IPS-NIHi7 (cell line): Measurements from ENCODE around the gene ZBTB18.

Source experiments
- DNase-seq: peaks from one replicate; pipeline ENCODE4 v3.0.0; 2012; ENCODE audit warnings: mixed read lengths; ENCODE audit errors: extremely low spot score

Gene ZBTB18

DNA sequence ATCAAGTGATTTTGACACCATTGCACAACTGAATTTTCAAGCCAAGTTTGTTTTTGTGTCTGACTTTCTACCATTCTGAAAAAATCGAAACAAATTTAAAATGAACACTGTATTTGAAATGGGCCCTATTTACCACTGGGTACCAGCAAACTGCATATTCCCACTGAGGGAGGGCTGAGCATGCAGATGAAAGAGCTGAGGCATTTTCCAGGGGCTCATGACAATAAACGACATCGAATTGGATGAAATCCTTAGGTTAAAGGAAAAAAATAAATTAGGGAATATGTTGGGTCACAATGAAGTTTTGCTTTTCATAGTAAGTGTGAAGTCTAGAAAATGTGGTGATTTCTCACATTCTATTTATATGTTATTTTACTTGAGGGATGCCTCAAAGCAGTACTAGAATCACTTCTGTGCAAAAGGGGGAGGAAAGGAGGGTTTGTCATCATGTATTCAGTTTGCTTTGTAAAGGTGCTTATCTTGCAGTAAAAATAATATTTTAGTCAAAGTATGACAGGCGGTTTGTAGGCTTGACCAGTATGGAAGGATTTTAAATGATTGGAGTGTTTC, 11.2 kb downstream of the ZBTB18 start:
- DNase-seq, result no peak

- no peak for DNase-seq
These were observed 12.4 kb downstream of the ZBTB18 start for GRCh38 chr1:244063498-244063897.

DNA sequence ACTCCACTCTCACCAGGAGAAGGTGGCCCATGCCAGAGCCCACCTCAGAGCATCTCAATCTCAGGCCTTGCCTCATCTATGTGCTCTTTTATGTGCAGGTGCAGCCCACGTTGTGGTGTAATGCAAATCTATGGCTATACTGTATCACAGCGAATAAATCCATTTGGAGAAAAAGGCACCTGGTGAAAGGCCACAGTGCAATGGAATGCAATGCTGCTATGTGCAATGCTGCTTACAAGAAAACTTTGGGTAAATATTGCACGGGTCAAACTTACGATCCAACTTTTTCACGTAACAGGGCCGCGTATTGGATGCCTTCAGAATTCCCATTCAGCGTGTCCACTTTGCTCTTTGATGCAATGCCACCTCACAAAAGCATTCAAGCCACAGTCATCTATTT, 13.5 kb downstream of the ZBTB18 start:
- no peak for DNase-seq

DNA sequence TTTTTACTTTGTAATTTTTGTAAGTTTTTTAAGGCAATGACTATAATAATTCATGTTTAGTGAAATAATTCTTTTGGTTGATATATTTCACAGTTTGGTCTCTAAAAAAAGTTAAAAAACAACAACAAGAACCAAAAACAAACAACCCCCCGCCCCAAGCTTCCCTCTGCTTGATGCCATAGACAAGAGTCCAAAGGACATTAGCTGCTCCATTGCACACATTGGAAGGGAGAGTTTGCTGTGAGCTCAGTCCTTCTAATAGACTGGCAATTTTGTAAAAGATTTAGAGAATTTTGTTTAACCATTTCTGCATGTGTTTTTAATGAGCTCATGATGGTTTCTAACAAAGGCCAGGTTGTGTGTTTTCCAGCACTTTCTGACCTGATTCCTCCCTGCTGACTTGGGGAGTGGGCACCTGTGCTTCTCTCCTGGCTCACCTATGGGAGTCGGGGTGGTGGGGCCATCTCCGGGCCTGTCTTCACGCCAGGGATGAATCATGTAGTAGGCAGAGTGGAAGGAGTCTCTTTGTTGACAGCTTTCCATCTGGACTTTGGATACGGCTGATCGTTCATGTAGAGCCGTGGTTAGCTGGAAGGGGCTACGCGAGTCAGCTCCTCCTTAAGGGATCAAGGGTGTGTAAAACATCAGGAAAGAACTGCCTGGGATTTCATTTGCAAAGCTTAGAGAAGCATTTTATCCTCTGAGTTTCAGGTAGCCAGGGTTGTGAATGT, 14.1 kb downstream of the ZBTB18 start:
- no peak for DNase-seq

- no peak for DNase-seq
These were observed 14.9 kb downstream of the ZBTB18 start for GRCh38 chr1:244065960-244066388.

DNA sequence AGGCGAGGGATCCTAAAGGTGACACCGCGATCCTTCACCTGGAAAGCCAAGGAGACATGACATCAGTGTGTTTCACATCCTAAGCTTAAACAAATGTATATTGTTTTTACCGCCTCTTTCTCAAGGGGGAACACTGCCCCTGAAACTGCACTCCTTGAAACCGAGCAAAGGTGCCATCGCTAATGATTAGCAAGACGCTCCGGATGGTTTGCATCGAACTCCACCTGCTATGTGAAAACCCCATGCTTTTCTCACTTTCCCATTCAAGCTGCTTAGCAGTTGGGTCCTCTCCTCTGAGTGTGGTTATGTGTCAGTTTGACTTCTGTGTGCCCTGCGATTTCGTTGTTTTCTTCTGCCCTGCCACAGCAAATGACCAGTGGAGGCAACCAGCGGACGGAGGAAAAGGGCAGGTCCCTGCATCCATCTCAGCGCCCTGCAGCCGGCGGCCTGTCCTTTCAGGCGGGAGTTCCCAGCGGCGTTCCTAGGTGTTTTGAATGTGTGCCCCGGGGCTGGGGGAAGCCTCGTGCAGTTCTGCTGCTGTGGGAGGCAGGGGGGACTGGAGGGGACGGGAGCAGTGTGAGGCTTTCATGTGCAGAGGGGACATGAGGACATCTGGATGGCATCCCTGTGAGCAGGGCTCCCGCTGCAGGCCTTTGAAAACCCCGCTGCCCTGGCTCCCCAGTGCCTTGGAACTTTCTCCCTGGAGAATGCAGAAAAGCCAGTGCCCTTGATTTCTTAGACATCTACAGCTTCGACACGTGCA, 16.1 kb downstream of the ZBTB18 start:
- DNase-seq, result peak; percentile 37

DNA sequence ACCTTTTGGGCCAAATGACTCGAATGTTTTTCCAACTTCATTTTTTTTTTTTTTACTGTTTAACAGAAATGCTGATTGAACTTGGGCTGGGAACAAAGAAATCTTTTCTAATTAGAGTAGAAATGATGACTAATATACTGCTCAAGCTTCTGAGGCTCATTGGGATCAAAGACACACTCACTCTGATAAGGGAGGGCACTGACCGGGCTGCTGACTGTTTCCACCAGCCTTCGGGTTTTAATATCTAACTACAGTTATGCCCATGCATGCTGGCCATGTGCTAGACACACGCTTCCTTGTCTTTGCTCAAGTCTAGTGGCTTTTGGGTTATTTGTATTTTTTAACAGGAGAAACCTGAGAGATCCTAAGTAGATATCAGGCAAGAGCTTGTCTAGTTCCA, 16.8 kb downstream of the ZBTB18 start:
- DNase-seq, result no peak

DNA sequence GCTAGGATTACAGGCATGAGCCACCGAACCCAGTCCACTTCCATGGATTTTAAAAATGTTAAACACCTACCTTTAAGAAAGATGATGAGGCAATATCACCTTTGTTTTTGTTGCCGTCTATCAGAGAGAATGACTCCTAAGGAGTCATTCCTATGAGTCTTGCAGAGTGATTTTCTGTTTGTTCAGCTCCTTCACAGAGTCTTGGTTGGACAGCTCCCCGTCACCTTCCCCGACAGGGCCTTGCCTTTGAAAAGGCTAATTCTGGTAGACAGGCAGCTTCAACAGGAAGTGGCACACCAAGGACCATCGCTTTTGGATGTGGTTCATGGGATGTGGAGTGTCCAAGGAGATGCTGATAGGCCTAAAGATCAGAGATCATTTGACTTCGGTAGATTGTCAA, 17.5 kb downstream of the ZBTB18 start:
- no peak for DNase-seq

- DNase-seq, result no peak
These were observed 18.3 kb downstream of the ZBTB18 start for GRCh38 chr1:244069326-244069898.

DNA sequence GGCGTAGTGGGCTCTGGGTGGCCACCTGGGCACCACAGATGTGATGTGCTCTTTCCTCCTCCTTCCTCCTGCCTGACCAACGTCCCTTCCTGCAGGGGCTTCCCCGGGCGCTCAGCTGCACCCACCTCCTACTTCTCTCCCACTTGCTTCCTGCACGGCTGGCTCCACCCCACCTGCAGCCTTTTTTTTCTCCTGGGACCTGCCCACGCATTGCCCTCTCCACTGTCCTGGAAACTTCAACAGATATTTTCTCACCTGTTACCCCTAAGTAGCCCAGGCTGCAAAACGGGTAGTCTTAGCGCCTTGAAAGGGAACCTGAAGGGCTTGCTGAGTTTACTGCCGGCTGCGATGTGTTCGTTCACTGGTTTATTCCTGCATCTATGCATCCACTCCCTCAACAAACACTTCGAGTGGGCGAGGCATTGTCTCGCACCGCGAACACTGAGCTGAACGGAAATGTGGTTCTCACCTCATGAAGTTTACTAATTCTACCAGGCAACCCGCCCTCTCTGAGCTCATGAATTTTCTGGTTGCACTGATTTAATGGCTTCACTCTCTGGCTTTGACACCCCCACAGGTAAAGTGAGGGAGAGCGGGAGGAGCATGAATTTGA, 23.6 kb downstream of the ZBTB18 start:
- no peak for DNase-seq

DNA sequence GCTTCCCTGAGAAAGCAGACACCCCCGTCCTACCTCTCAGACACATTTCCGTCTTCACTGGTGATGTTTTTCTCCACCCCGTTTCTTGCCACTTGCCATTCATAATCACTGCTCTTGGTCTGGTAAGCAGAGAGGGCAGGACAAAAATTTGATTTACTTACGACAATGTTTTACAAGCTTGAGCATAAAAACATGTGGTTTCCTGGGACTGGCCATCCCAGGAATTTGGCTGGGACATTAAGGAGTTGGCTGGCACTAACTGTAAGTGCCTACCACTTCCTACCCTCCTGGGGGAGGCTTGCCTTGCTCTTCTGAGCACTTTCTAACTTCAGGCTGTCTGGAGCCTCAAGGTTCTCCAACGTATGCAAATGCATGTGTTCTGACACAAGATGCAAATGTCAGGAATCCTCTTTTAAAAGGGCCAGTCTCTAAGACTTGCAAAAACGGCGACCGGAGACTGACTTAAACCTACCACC, 24.2 kb downstream of the ZBTB18 start:
- DNase-seq, result peak; percentile 37

GRCh38 chr1:244076740-244077139, 25.7 kb downstream of the ZBTB18 start:
- DNase-seq, result no peak

- no peak for DNase-seq
These were observed 26.6 kb downstream of the ZBTB18 start for GRCh38 chr1:244077473-244078220.

DNA sequence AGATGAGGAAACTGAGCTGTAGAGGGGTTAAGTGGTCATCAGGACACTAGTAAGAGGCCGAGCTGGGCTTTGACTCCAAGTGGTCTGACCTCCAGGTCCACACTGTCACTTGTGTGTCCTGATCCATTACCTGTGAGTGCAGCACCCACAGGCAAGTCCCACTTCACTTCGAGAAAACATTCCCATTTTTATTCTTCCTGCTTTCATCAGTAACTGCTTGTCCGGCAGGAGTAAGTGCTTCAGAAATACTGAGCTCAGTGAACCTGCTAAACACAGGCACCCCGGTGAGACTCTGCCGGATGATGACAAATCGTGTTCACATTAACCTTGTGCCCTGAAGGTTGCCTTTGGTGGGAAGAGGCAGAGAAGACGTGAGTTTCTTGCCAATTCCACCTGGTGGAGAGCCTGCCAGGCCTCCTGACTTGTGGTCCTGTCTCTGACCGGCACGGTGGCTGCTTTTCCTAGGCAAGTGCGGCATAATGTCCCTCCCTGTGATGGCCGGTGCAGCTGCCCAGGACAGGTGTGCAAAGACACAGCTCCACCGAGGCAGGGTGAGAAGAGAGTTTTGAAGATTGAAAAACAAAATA, 29.4 kb downstream of the ZBTB18 start:
- no peak for DNase-seq

- DNase-seq, result no peak
These were observed 31.9 kb downstream of the ZBTB18 start for GRCh38 chr1:244082969-244083368.

DNA sequence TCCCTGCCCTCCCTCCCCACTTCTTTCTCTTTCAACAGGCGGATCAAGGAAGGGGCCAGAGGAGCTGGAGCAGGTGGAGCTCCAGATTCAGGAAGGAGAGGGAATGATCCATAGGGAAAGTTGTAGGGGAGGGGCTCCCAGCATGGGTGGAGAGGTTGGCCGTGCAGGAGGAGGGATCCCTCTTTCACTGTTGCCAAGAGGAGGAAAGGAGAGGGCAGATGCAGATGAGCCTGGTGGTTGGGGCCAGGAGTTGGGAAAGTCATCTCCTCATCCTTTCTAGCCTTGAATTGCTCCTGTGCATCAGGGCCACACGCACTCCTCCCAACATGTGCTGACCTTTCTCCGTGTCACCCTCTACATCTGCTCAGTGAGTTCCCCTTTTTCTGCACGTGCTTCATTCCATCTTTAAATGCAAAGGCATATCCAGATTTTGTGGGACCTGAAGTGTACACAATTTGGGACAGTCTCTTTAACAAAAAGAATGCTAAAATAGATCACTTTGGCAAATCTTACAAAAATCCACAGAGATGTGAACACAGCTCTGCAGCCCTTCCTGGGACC, 32.4 kb downstream of the ZBTB18 start:
- DNase-seq, result no peak

DNA sequence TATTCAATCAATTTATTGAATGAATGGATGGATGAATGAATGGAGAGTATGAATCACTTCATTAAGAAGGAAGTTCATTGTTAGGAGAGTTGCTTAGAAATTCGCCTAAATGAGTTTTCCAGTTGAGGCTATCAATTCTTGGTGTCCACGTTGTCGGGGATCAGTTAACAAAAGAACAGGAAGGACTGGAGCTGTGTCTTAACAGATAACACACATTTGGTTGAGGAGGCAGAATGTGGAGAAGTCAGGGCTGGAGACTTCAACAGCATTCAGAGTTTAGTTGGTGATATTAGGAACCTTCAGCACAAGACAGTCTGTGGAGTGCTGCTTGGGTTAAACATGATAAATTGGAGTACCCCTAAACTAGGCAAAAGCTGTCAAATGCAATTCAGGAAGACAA, 33.7 kb downstream of the ZBTB18 start:
- no peak for DNase-seq

GRCh38 chr1:244085891-244086290, 34.8 kb downstream of the ZBTB18 start:
- no peak for DNase-seq

DNA sequence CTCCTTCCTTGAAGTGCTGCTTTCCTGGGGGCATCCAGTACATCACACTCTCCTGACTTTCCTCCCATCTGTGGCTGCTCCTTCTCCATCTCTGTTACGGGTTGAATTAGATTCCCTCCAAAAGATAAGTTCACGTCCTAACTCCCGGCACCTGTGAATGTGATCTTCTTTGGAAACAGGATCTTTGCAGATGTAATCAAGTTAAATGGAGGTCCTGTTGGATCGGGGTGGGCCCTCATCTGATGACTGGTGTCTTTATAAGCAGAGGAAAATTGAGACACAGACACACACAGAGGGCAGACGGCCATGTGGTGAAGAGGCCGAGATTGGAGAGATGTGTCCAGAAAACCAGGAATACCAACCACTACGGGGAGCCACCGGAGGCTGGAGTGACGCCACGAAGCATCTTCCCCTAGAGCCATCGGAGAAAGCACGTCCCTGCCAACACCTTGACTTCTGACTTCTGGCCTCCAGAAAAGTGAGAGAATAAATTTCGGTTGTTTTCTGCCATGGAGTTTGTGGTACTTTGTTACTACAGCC, 36.0 kb downstream of the ZBTB18 start:
- no peak for DNase-seq

DNA sequence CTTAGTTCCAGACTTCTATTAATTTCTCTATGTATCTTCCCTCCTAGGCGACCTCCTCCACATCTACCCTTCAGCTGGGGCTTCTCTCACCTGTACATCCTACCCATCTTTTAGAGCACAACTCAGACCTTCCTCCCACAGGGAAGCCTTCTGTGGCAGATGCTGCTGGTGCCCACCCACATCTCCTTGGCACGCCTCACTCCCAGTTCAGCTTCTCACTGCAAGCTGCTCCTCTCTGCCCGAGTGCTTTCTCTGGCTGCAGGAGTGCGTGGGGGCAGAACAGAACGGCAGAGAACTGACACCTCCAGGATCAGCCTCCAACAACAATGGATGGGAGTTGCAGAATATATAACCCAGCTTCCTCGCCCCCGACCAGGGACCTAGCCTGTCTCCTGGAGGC, 36.5 kb downstream of the ZBTB18 start:
- no peak for DNase-seq
